GM23338 (cell line): Measurements from ENCODE around the gene FMO3. TPM values are rescaled to one million over a fixed set of nuclear protein-coding genes. Genes with fewer than 3 reads are reported as not detected.

Experiments used
- ATAC-seq: fragments of 200-7000 bp; cut with Tn5 transposase; 3 replicates; pipeline ENCODE4 v1.9.1; 2020
- DNase-seq: peaks from one replicate; pipeline ENCODE4 v3.0.0-alpha.2; 2015; ENCODE audit warnings: low spot score
- H2AFZ ChIP-seq: fragments of 200-600 bp; sonication (generic); 2 replicates; pipeline ENCODE4 v1.8.0; 2016; ENCODE audit warnings: antibody characterized with exemption, mild to moderate bottlenecking, moderate library complexity
- H3F3A ChIP-seq: fragments of 200-600 bp; sonication (generic); replicated peaks from 2 replicates; pipeline ENCODE4 v1.8.0; 2017; ENCODE audit warnings: antibody characterized with exemption, mixed run types, low read depth
- H3K27ac ChIP-seq: fragments of 200-600 bp; sonication (generic); 2 replicates; pipeline ENCODE4 v1.6.1; 2016; ENCODE audit warnings: low read depth
- H3K27me3 ChIP-seq: fragments of 200-600 bp; sonication (generic); 2 replicates; pipeline ENCODE4 v1.8.0; 2016; ENCODE audit warnings: mild to moderate bottlenecking, mixed run types, moderate library complexity; ENCODE audit not compliant: insufficient read depth
- H3K36me3 ChIP-seq: fragments of 200-600 bp; sonication (generic); 2 replicates; pipeline ENCODE4 v1.8.0; 2016; ENCODE audit warnings: mild to moderate bottlenecking; ENCODE audit not compliant: insufficient read depth
- H3K4me1 ChIP-seq: fragments of 200-600 bp; sonication (generic); 2 replicates; pipeline ENCODE4 v1.8.0; 2016; ENCODE audit warnings: mild to moderate bottlenecking, moderate library complexity; ENCODE audit not compliant: insufficient read depth
- H3K4me2 ChIP-seq: fragments of 200-600 bp; sonication (generic); 2 replicates; pipeline ENCODE4 v1.7.1; 2017; ENCODE audit warnings: mixed run types
- H3K4me3 ChIP-seq: fragments of 200-600 bp; sonication (generic); 2 replicates; pipeline ENCODE4 v1.6.1; 2016; ENCODE audit warnings: mixed run types
- H3K79me2 ChIP-seq: fragments of 200-600 bp; sonication (generic); replicated peaks from 2 replicates; pipeline ENCODE4 v1.8.0; 2017; ENCODE audit warnings: mild to moderate bottlenecking; ENCODE audit not compliant: insufficient read depth
- H3K9me2 ChIP-seq: fragments of 200-600 bp; sonication (generic); 2 replicates; pipeline ENCODE4 v1.8.0; 2017; ENCODE audit not compliant: insufficient read depth
- H4K20me1 ChIP-seq: fragments of 200-600 bp; sonication (generic); replicated peaks from 2 replicates; pipeline ENCODE4 v1.8.0; 2017; ENCODE audit warnings: mild to moderate bottlenecking; ENCODE audit not compliant: insufficient read depth
- H3K27ac Mint-ChIP-seq: 2 replicates; pipeline ENCODE4 v1.8.0; 2020; ENCODE audit warnings: inconsistent platforms, mild to moderate bottlenecking, moderate library complexity, mixed read lengths
- H3K27me3 Mint-ChIP-seq: 3 replicates; pipeline ENCODE4 v1.8.0; 2022; ENCODE audit warnings: low read depth, mild to moderate bottlenecking, moderate library complexity, mixed read lengths, inconsistent platforms; ENCODE audit not compliant: insufficient read depth, poor library complexity
- H3K36me3 Mint-ChIP-seq: 3 replicates; pipeline ENCODE4 v1.8.0; 2021; ENCODE audit warnings: low read depth, mild to moderate bottlenecking, inconsistent platforms, moderate library complexity, mixed read lengths
- H3K4me1 Mint-ChIP-seq: 3 replicates; pipeline ENCODE4 v1.8.0; 2020; ENCODE audit warnings: mild to moderate bottlenecking, inconsistent platforms, mixed read lengths
- H3K4me3 Mint-ChIP-seq: 3 replicates; pipeline ENCODE4 v1.8.0; 2021; ENCODE audit warnings: moderate library complexity, mild to moderate bottlenecking, inconsistent platforms, mixed read lengths
- H3K9me3 Mint-ChIP-seq: 3 replicates; pipeline ENCODE4 v1.8.0; 2020; ENCODE audit warnings: moderate library complexity, mild to moderate bottlenecking, inconsistent platforms, mixed read lengths
- ETS1 ChIP-seq: IDR thresholded peaks from 2 replicates; pipeline ENCODE4 v1.6.1; 2016; ENCODE audit warnings: antibody characterized with exemption
- EZH2phosphoT487 ChIP-seq: fragments of 200-600 bp; sonication (generic); IDR thresholded peaks from one replicate; pipeline ENCODE4 v1.8.1; 2018; ENCODE audit warnings: antibody characterized with exemption; ENCODE audit not compliant: unreplicated experiment
- JUNB ChIP-seq: IDR thresholded peaks from one replicate; pipeline ENCODE4 v1.6.1; 2016; ENCODE audit warnings: antibody characterized with exemption; ENCODE audit not compliant: unreplicated experiment
- NANOG ChIP-seq: IDR thresholded peaks from 2 replicates; pipeline ENCODE4 v1.6.1; 2016; ENCODE audit warnings: antibody characterized with exemption, borderline replicate concordance
- STAT1 ChIP-seq: IDR thresholded peaks from one replicate; pipeline ENCODE4 v1.6.1; 2016; ENCODE audit warnings: antibody characterized with exemption; ENCODE audit not compliant: unreplicated experiment
- ZNF114 ChIP-seq: fragments of 250-450 bp; sonication (Bioruptor Pico); IDR thresholded peaks from 2 replicates; pipeline ENCODE4 v1.5.0; 2020; ENCODE audit warnings: mild to moderate bottlenecking, moderate library complexity
- ZNF331 ChIP-seq: fragments of 250-450 bp; sonication (Bioruptor Pico); IDR thresholded peaks from 2 replicates; pipeline ENCODE4 v1.5.0; 2020; ENCODE audit warnings: low read depth, mild to moderate bottlenecking, moderate library complexity
- ZNF462 ChIP-seq: fragments of 250-450 bp; sonication (Bioruptor Pico); IDR thresholded peaks from 2 replicates; pipeline ENCODE4 v1.5.0; 2020; ENCODE audit warnings: mild to moderate bottlenecking, moderate library complexity
- polyA plus RNA-seq: library from polyadenylated mRNA; unstranded; fragments of >200 nt; fragmentation: Nextera tagmentation; extraction: Ambion mirVana; gene quantifications from 2 replicates; pipeline ENCODE4 v1.2.1, GENCODE V29; 2016
- total RNA-seq: library from RNA; depleted of rRNA; stranded (reverse); fragments of >200 nt; shearing (Covaris generic); gene quantifications from 2 replicates; pipeline ENCODE4 v1.2.3, GENCODE V29; 2014
- TF ChIP-seq, protein P1 (sequence below), 2 experiments: fragments of 200-600 bp in 1 of 2; sonication (generic) in 1 of 2; conservative IDR thresholded peaks; 2 replicates each; pipeline versions ENCODE4 v1.5.1 to v1.6.1; 2016 to 2017; ENCODE audit warnings: antibody characterized with exemption in 2 of 2, low read depth in 2 of 2, mild to moderate bottlenecking in 2 of 2, moderate library complexity in 1 of 2
- TF ChIP-seq, protein P2 (sequence below): IDR thresholded peaks from one replicate; pipeline ENCODE4 v1.6.1; 2018; ENCODE audit warnings: antibody characterized with exemption; ENCODE audit not compliant: unreplicated experiment

FMO3 gene
- total and polyA plus RNA-seq, 2 experiments from 2014 or later = 0.26 TPM; not detected in 1

DNA sequence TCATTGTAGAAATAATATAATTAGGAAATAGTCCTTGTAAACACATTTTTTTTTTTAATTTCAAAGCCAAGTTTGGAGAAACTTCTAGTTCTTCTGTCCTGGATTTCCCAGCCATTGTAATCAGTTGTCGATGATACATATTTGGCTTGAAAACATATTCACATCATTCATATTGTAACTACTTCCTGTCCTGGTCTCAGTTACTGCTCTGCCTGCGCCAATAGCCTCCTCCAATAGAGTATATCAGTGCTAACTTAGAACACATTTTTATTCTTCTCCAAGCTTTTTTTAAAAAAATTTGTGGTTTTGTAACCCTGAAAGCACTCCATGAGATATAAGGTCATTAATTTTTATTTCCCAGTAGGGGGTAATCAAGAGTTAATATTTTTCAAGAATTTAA is 48.3 kb downstream of the FMO3 start:
- H4K20me1 ChIP-seq = no peaks in the 10 kb centered on the region
- ATAC-seq (no peak), DNase-seq (no peak)
- no peak for TF ChIP-seq EZH2phosphoT487
- TF ChIP-seq, protein P1, sequence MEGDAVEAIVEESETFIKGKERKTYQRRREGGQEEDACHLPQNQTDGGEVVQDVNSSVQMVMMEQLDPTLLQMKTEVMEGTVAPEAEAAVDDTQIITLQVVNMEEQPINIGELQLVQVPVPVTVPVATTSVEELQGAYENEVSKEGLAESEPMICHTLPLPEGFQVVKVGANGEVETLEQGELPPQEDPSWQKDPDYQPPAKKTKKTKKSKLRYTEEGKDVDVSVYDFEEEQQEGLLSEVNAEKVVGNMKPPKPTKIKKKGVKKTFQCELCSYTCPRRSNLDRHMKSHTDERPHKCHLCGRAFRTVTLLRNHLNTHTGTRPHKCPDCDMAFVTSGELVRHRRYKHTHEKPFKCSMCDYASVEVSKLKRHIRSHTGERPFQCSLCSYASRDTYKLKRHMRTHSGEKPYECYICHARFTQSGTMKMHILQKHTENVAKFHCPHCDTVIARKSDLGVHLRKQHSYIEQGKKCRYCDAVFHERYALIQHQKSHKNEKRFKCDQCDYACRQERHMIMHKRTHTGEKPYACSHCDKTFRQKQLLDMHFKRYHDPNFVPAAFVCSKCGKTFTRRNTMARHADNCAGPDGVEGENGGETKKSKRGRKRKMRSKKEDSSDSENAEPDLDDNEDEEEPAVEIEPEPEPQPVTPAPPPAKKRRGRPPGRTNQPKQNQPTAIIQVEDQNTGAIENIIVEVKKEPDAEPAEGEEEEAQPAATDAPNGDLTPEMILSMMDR (conservative IDR thresholded peaks at IDR 0.05; ENCODE audit: low read depth in 2 of 2) = no peak
- TF ChIP-seq ZNF114 (CRISPR knock-in tag) = no peak
- TF ChIP-seq NANOG = no peak
- no peak for TF ChIP-seq ZNF462
- TF ChIP-seq ZNF331 (CRISPR knock-in tag) = no peak
- TF ChIP-seq JUNB = no peak
- no peak for TF ChIP-seq ETS1
- TF ChIP-seq STAT1 = no peak
- TF ChIP-seq, protein P2, sequence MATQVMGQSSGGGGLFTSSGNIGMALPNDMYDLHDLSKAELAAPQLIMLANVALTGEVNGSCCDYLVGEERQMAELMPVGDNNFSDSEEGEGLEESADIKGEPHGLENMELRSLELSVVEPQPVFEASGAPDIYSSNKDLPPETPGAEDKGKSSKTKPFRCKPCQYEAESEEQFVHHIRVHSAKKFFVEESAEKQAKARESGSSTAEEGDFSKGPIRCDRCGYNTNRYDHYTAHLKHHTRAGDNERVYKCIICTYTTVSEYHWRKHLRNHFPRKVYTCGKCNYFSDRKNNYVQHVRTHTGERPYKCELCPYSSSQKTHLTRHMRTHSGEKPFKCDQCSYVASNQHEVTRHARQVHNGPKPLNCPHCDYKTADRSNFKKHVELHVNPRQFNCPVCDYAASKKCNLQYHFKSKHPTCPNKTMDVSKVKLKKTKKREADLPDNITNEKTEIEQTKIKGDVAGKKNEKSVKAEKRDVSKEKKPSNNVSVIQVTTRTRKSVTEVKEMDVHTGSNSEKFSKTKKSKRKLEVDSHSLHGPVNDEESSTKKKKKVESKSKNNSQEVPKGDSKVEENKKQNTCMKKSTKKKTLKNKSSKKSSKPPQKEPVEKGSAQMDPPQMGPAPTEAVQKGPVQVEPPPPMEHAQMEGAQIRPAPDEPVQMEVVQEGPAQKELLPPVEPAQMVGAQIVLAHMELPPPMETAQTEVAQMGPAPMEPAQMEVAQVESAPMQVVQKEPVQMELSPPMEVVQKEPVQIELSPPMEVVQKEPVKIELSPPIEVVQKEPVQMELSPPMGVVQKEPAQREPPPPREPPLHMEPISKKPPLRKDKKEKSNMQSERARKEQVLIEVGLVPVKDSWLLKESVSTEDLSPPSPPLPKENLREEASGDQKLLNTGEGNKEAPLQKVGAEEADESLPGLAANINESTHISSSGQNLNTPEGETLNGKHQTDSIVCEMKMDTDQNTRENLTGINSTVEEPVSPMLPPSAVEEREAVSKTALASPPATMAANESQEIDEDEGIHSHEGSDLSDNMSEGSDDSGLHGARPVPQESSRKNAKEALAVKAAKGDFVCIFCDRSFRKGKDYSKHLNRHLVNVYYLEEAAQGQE = no peak
- peaks cover 26% of the 10 kb centered on the region; the same call in 2 of the 3 replicates for H3K4me1 Mint-ChIP-seq
- H3K36me3 Mint-ChIP-seq = no peaks in the 10 kb centered on the region
- H3K9me2 ChIP-seq = no peaks in the 10 kb centered on the region
- no peak overlapping the region for H3K4me2 ChIP-seq
- peaks cover 21% of the 10 kb centered on the region for H3K4me1 ChIP-seq
- H3K27me3 ChIP-seq = no peaks in the 10 kb centered on the region
- no peak overlapping the region for H3K4me3 ChIP-seq
- H3K27me3 Mint-ChIP-seq = peaks cover 2% of the 10 kb centered on the region
- no peaks in the 10 kb centered on the region for H3F3A ChIP-seq
- H3K79me2 ChIP-seq = no peaks in the 10 kb centered on the region
- no peak overlapping the region for H3K4me3 Mint-ChIP-seq
- H3K36me3 ChIP-seq = no peaks in the 10 kb centered on the region
- H3K27ac ChIP-seq = no peak overlapping the region
- H3K27ac Mint-ChIP-seq = no peak overlapping the region
- no peaks in the 10 kb centered on the region for H3K9me3 Mint-ChIP-seq
- H2AFZ ChIP-seq = no peak overlapping the region
